ACC112 (cell line): ENCODE data around the gene LRRC57.

Experiments used
- H2AFZ ChIP-seq: fragments of 200-600 bp; sonication (generic); one replicate; pipeline ENCODE4 v1.6.0; 2017; ENCODE audit warnings: antibody characterized with exemption, low read length; ENCODE audit not compliant: unreplicated experiment
- H3K27ac ChIP-seq: fragments of 200-600 bp; sonication (generic); 2 replicates; pipeline ENCODE4 v1.5.1; 2014; ENCODE audit warnings: low read depth, mild to moderate bottlenecking, antibody characterized with exemption, low read length, moderate library complexity
- H3K27me3 ChIP-seq: fragments of 200-600 bp; sonication (generic); 2 replicates; pipeline ENCODE4 v1.6.1; 2014; ENCODE audit warnings: mild to moderate bottlenecking, antibody characterized with exemption, low read length, moderate library complexity, mixed read lengths; ENCODE audit not compliant: insufficient read depth
- H3K36me3 ChIP-seq: fragments of 200-600 bp; sonication (generic); 2 replicates; pipeline ENCODE4 v1.6.1; 2016; ENCODE audit warnings: mild to moderate bottlenecking, antibody characterized with exemption, low read length, moderate library complexity, mixed read lengths; ENCODE audit not compliant: insufficient read depth
- H3K4me1 ChIP-seq: fragments of 200-600 bp; sonication (generic); one replicate; pipeline ENCODE4 v1.6.1; 2016; ENCODE audit warnings: low read length, mixed read lengths; ENCODE audit not compliant: insufficient read depth, unreplicated experiment, control insufficient read depth
- H3K4me3 ChIP-seq: fragments of 200-600 bp; sonication (generic); 2 replicates; pipeline ENCODE4 v1.5.1; 2014; ENCODE audit warnings: mild to moderate bottlenecking, low read depth, low read length
- H3K79me2 ChIP-seq: fragments of 200-600 bp; sonication (generic); one replicate; pipeline ENCODE4 v1.6.0; 2016; ENCODE audit warnings: low read length; ENCODE audit not compliant: control insufficient read depth, unreplicated experiment, insufficient read depth

The LRRC57 gene

GRCh38 chr15:42504631-42505030 lies 44.0 kb downstream of the LRRC57 start:
- H3K79me2 ChIP-seq, result peaks cover 63% of the 10 kb centered on the region
- H3K27ac ChIP-seq, result peak overlapping the region; percentile 11
- H3K27me3 ChIP-seq, result no peaks in the 10 kb centered on the region
- no peaks in the 10 kb centered on the region for H3K36me3 ChIP-seq
- no peak overlapping the region for H3K4me3 ChIP-seq
- H3K4me1 ChIP-seq, result peaks cover 53% of the 10 kb centered on the region
- no peak overlapping the region for H2AFZ ChIP-seq

DNA sequence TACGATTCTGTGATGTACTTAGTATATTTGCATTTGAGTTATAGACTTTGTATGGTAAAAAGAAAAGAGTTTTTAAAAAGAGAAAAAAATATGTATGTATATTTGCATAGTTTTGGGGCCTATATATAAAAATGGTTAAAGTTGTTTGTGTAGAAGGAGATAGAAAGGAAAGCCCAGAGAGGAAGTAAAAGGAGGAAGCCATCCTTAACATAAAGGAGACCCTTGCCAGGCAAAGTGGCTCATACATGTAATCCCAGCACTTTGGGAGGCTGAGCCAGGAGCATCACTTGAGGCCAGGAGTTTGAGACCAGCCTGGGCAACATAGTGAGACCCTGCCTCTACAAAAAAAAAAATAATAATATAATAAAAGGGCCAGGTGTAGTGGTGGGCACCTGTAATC lies 44.8 kb downstream of the LRRC57 start:
- Histone ChIP-seq H3K79me2 (peaks cover 65% of the 10 kb centered on the region), H3K4me1 (peaks cover 60% of the 10 kb centered on the region), H3K27me3 (no peaks in the 10 kb centered on the region), H3K4me3 (no peak overlapping the region), H3K36me3 (no peaks in the 10 kb centered on the region), H2AFZ (no peak overlapping the region), H3K27ac (no peak overlapping the region)

DNA sequence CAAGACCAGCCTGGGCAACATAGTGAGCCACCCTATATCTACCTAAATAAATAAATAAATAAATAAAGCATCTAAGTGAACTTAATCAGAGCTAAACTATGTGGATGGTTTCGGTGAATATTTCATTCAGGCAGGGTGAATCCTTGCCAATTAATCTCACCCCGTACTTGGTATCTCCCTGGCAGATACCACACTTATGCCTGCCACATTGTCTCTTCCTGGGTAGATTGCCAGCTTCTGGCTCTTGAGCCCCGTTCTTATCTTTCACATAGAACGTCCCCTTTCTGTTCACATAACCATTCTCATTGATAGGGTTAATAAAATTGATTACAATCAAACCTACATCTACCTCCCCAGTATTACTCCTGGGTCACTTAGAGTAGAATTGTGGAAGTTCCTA lies 46.1 kb downstream of the LRRC57 start:
- Histone ChIP-seq H2AFZ (no peak overlapping the region), H3K27me3 (no peaks in the 10 kb centered on the region), H3K79me2 (peaks cover 66% of the 10 kb centered on the region), H3K4me3 (no peak overlapping the region), H3K27ac (no peak overlapping the region), H3K4me1 (peaks cover 57% of the 10 kb centered on the region), H3K36me3 (no peaks in the 10 kb centered on the region)

DNA sequence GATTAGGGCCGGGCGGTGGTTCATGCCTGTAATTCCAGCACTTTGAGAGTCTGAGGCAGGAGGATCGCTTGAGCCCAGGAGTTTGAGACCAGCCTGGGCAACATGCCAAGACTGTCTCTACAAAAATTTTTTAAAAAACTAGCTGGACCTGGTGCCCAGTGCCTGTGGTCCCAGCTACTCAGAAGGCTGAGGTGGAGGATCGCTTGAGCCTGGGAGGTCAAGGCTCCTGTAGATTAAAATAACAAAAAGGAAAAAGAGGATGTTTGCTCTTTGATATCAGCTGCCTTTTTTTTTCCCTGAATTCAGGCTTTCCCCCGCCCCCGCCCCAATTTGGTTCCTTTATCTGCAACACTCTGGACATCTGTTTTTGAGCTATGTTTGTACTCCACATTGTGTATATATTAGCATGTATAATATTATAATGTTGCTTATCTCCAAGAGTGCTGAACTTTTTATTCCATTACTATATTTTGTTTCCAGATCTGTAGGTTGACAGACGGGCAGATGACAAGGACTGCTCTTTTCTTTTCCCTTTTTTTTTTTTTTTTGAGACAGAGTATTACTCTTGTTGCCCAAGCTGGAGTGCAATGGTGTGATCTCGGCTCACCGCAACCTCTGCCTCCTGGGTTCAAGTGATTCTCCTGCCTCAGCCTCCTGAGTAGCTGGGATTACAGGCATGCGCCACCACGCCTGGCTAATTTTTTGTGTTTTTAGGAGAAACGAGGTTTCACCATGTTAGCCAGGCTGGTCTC lies 48.6 kb downstream of the LRRC57 start:
- H3K27ac ChIP-seq, result peak overlapping the region; percentile 89
- no peaks in the 10 kb centered on the region for H3K36me3 ChIP-seq
- H2AFZ ChIP-seq, result no peak overlapping the region
- H3K4me1 ChIP-seq, result peaks cover 37% of the 10 kb centered on the region
- H3K79me2 ChIP-seq, result peaks cover 67% of the 10 kb centered on the region
- H3K4me3 ChIP-seq, result no peak overlapping the region
- H3K27me3 ChIP-seq, result no peaks in the 10 kb centered on the region

DNA sequence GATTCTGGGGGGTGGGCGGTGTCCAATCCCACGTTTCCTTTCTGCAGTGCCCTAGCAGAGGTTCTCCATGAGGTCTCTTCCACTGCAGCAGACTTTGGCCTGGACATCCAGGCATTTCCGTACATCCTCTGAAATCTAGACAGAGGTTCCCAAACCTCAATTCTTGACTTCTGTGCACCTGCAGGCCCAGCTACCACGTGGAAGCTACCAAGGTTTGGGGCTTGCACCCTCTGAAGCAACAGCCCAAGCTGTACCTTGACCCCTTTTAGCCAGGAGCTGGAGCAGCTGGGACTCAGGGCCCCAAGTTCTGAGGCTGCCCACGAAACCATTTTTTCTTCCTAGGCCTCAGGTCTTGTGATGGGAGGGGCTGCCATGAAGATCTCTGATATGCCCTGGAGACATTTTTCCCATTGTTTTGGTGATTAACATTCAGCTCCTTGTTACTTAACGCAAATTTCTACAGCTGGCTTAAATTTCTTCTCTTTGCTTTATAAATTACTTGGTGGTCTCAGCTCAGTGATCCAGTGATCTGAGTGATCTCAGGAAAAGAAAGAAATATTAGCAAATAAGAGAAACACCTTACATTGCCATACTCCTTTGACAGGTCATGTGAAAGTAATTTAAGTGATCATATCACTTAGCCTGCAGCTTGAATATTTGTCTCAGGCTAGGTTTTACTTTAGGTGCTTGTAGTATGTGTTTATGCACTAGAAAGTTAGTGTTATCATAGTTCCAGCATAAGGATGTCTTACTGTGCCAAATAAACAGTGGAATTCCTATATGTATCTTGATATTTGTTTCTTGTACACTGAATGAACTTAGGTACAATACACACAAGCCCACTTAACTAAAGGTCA lies 50.2 kb downstream of the LRRC57 start:
- Histone ChIP-seq H3K4me3 (no peak overlapping the region), H3K79me2 (peaks cover 65% of the 10 kb centered on the region), H3K27me3 (no peaks in the 10 kb centered on the region), H3K4me1 (peaks cover 42% of the 10 kb centered on the region), H3K27ac (peak overlapping the region; percentile 89), H2AFZ (no peak overlapping the region), H3K36me3 (no peaks in the 10 kb centered on the region)

- Histone ChIP-seq H3K4me1 (peaks cover 50% of the 10 kb centered on the region), H3K27ac (peak within 1 kb of the TSS; percentile 77), H3K27me3 (no peaks in the 10 kb centered on the region), H3K79me2 (peaks cover 41% of the 10 kb centered on the region), H2AFZ (peak within 1 kb of the TSS; percentile 71), H3K36me3 (no peaks in the 10 kb centered on the region), H3K4me3 (peak within 1 kb of the TSS; percentile 95)
Observed at GRCh38 chr15:42495361-42496212, 53.0 kb downstream of the LRRC57 start, which contains the start of gene SNAP23. Gene SNAP23, plus strand, starts transcription at chr15:42495634. Its CDS starts 16,213 bp downstream, at chr15:42511847.

GRCh38 chr15:42494998-42495360 lies 53.6 kb downstream of the LRRC57 start:
- Histone ChIP-seq H3K4me3 (peak overlapping the region; percentile 95), H3K4me1 (peaks cover 44% of the 10 kb centered on the region), H3K27me3 (no peaks in the 10 kb centered on the region), H2AFZ (peak overlapping the region; percentile 62), H3K36me3 (no peaks in the 10 kb centered on the region), H3K27ac (peak overlapping the region; percentile 77), H3K79me2 (peaks cover 42% of the 10 kb centered on the region)

DNA sequence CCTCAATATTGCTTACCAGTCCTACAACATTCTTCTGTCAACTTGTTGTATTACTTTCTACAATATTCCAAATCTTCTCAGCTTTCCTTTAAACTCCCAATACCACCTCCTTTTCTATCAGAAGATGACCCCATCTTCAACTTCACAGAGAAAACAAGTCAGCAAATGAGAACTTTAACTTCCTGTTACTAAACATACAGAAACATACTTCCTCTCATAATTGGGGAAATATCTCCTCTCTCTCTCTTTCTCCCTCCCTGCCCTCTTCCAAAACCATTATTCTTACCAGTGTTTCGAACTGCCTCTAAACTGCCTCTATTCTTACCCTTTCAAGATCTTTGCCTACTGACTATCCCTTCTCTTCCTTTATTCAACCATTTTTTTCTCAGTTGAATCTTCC lies 54.9 kb downstream of the LRRC57 start:
- no peaks in the 10 kb centered on the region for H3K36me3 ChIP-seq
- H2AFZ ChIP-seq, result peak overlapping the region; percentile 87
- H3K27me3 ChIP-seq, result no peaks in the 10 kb centered on the region
- peaks cover 45% of the 10 kb centered on the region for H3K79me2 ChIP-seq
- H3K4me3 ChIP-seq, result no peak overlapping the region
- H3K4me1 ChIP-seq, result peaks cover 33% of the 10 kb centered on the region
- H3K27ac ChIP-seq, result peak overlapping the region; percentile 77

DNA sequence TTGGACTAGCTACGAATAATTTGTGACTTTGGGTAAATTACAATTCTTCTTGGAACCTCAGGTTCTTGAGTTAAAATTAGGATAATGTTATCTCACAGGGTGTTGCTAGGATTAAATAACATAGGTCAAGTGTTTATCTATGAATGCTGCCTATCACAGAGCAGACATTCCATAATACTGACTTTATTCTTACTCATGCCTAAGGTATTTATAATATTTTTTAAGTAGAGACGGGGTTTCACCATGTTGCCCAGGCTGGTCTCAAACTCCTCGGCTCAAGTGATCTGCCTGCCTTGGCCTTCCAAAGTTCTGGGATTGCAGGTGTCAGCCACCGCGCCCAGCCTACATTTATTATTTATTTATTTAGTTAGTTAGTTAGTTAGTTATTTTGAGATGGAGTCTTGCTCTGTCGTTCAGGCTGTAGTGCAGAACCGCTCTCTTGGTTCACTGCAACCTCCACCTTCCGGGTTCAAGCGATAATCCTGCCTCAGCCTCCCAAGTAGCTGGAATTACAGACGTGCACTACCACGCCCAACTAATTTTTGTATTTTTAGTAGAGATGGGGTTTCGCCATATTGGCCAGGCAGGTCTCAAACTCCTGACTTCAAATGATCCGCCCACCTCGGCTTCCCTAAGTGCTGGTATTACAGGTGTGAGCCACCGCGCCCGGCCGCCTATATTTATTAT lies 56.9 kb downstream of the LRRC57 start:
- Histone ChIP-seq H3K27me3 (no peaks in the 10 kb centered on the region), H3K27ac (peak overlapping the region; percentile 95), H2AFZ (peak overlapping the region; percentile 56), H3K4me3 (peak overlapping the region; percentile 88), H3K4me1 (peaks cover 27% of the 10 kb centered on the region), H3K36me3 (no peaks in the 10 kb centered on the region), H3K79me2 (peaks cover 44% of the 10 kb centered on the region)
